Smooth muscle cell (in vitro differentiated cells): ENCODE results near the gene SECISBP2. TPM values are rescaled to one million over a fixed set of nuclear protein-coding genes. Genes with fewer than 3 reads are reported as not detected.

Experiments
- DNase-seq: peaks from one replicate; lab custom pipeline; 2025; ENCODE audit not compliant: unreplicated experiment; lab: John Stamatoyannopoulos, UW
- H2AFZ ChIP-seq: fragments of 200-600 bp; sonication (generic); 2 replicates; pipeline ENCODE4 v1.6.0; 2016; ENCODE audit warnings: antibody characterized with exemption, low read depth, mild to moderate bottlenecking
- H3F3A ChIP-seq: fragments of 200-600 bp; sonication (generic); 2 replicates; pipeline ENCODE4 v1.6.0; 2017; ENCODE audit warnings: antibody characterized with exemption, low read depth
- H3K27ac ChIP-seq: fragments of 200-600 bp; sonication (generic); 2 replicates; pipeline ENCODE4 v1.5.1; 2016; ENCODE audit warnings: low read depth, mild to moderate bottlenecking
- H3K27me3 ChIP-seq: fragments of 200-600 bp; sonication (generic); 2 replicates; pipeline ENCODE4 v1.6.1; 2016; ENCODE audit warnings: low read depth, mild to moderate bottlenecking
- H3K36me3 ChIP-seq: fragments of 200-600 bp; sonication (generic); 2 replicates; pipeline ENCODE4 v1.5.1; 2016; ENCODE audit warnings: low read depth
- H3K4me1 ChIP-seq: fragments of 200-600 bp; sonication (generic); 2 replicates; pipeline ENCODE4 v1.5.1; 2016; ENCODE audit warnings: low read depth
- H3K4me2 ChIP-seq: fragments of 200-600 bp; sonication (generic); 2 replicates; pipeline ENCODE4 v1.6.0; 2016; ENCODE audit warnings: mild to moderate bottlenecking
- H3K4me3 ChIP-seq: fragments of 200-600 bp; sonication (generic); 2 replicates; pipeline ENCODE4 v1.5.1; 2016; ENCODE audit warnings: mild to moderate bottlenecking
- H3K79me2 ChIP-seq: fragments of 200-600 bp; sonication (generic); 2 replicates; pipeline ENCODE4 v1.6.0; 2016; ENCODE audit warnings: low read depth, mild to moderate bottlenecking
- H3K9ac ChIP-seq: fragments of 200-600 bp; sonication (generic); 2 replicates; pipeline ENCODE4 v1.6.0; 2016; ENCODE audit warnings: low read depth
- H3K9me3 ChIP-seq: fragments of 200-600 bp; sonication (generic); replicated peaks from 2 replicates; pipeline ENCODE4 v1.5.1; 2016; ENCODE audit warnings: low read depth
- H4K20me1 ChIP-seq: fragments of 200-600 bp; sonication (generic); 2 replicates; pipeline ENCODE4 v1.6.0; 2016; ENCODE audit warnings: low read depth
- CTCF ChIP-seq: fragments of 200-600 bp; sonication (generic); IDR thresholded peaks from 2 replicates; pipeline ENCODE4 v1.5.1; 2017; ENCODE audit warnings: borderline replicate concordance, mild to moderate bottlenecking, antibody characterized with exemption; ENCODE audit not compliant: insufficient read depth, poor library complexity, severe bottlenecking
- WGBS: methylation state at CpG from one replicate; pipeline ENCODE4 v1.1.7; 2016; ENCODE audit warnings: low lambda C conversion rate; 5-methylcytosine and 5-hydroxymethylcytosine counted together
- polyA plus RNA-seq: library from polyadenylated mRNA; unstranded; fragments of >200 nt; fragmentation: Nextera tagmentation; extraction: Ambion mirVana; gene quantifications from 2 replicates; pipeline ENCODE4 v1.2.1, GENCODE V29; 2016
- total RNA-seq: library from RNA; depleted of rRNA; stranded (reverse); fragments of >200 nt; gene quantifications from 2 replicates; pipeline ENCODE4 v1.2.3, GENCODE V29; 2014

SECISBP2 gene
- total and polyA plus RNA-seq, 2 experiments from 2014 or later = 12.2 to 25.1 TPM

- no peak overlapping the region for H3K4me3 ChIP-seq
- H3K27me3 ChIP-seq = no peaks in the 10 kb centered on the region
- no peak overlapping the region for H3K4me2 ChIP-seq
- no peaks in the 10 kb centered on the region for H3F3A ChIP-seq
- no peaks in the 10 kb centered on the region for H3K9me3 ChIP-seq
- H3K36me3 ChIP-seq = no peaks in the 10 kb centered on the region
- H3K27ac ChIP-seq = no peak overlapping the region
- TF ChIP-seq CTCF = no peak
- H4K20me1 ChIP-seq = no peaks in the 10 kb centered on the region
- no peaks in the 10 kb centered on the region for H3K4me1 ChIP-seq
- H2AFZ ChIP-seq = no peak overlapping the region
- no peak overlapping the region for H3K9ac ChIP-seq
- no peak for DNase-seq
- WGBS = 83% methylated on average over 3 of the region's 3 CpGs
- no peaks in the 10 kb centered on the region for H3K79me2 ChIP-seq
Observed at GRCh38 chr9:89366711-89367110, 48.4 kb downstream of the SECISBP2 start.

- no peak for DNase-seq
- no peaks in the 10 kb centered on the region for H3K9me3 ChIP-seq
- no peak overlapping the region for H3K4me2 ChIP-seq
- no peaks in the 10 kb centered on the region for H3K36me3 ChIP-seq
- H3F3A ChIP-seq = no peaks in the 10 kb centered on the region
- no peak overlapping the region for H2AFZ ChIP-seq
- 95% methylated on average over 4 of the region's 4 CpGs for WGBS
- no peaks in the 10 kb centered on the region for H4K20me1 ChIP-seq
- no peak overlapping the region for H3K4me3 ChIP-seq
- H3K9ac ChIP-seq = no peak overlapping the region
- no peaks in the 10 kb centered on the region for H3K27me3 ChIP-seq
- H3K4me1 ChIP-seq = no peaks in the 10 kb centered on the region
- no peak for TF ChIP-seq CTCF
- H3K79me2 ChIP-seq = no peaks in the 10 kb centered on the region
- H3K27ac ChIP-seq = no peak overlapping the region
Observed at GRCh38 chr9:89367281-89367680, 49.0 kb downstream of the SECISBP2 start.

GRCh38 chr9:89367726-89368437 lies 49.6 kb downstream of the SECISBP2 start:
- no peaks in the 10 kb centered on the region for H3K36me3 ChIP-seq
- WGBS = 94% methylated on average over 14 of the region's 14 CpGs
- no peak for TF ChIP-seq CTCF
- no peak overlapping the region for H3K9ac ChIP-seq
- no peak for DNase-seq
- H3K27me3 ChIP-seq = no peaks in the 10 kb centered on the region
- no peaks in the 10 kb centered on the region for H3K79me2 ChIP-seq
- no peak overlapping the region for H3K4me3 ChIP-seq
- H2AFZ ChIP-seq = no peak overlapping the region
- no peaks in the 10 kb centered on the region for H3F3A ChIP-seq
- H3K4me1 ChIP-seq = no peaks in the 10 kb centered on the region
- no peaks in the 10 kb centered on the region for H3K9me3 ChIP-seq
- no peaks in the 10 kb centered on the region for H4K20me1 ChIP-seq
- no peak overlapping the region for H3K27ac ChIP-seq
- H3K4me2 ChIP-seq = no peak overlapping the region

- H3K4me3 ChIP-seq = no peak overlapping the region
- H3K79me2 ChIP-seq = no peaks in the 10 kb centered on the region
- no peak overlapping the region for H2AFZ ChIP-seq
- H3K27me3 ChIP-seq = no peaks in the 10 kb centered on the region
- H3K9me3 ChIP-seq = no peaks in the 10 kb centered on the region
- no peaks in the 10 kb centered on the region for H4K20me1 ChIP-seq
- H3K9ac ChIP-seq = no peak overlapping the region
- H3K4me2 ChIP-seq = no peak overlapping the region
- TF ChIP-seq CTCF = no peak
- H3K27ac ChIP-seq = no peak overlapping the region
- WGBS = 90% methylated on average over 7 of the region's 7 CpGs
- no peaks in the 10 kb centered on the region for H3F3A ChIP-seq
- no peaks in the 10 kb centered on the region for H3K36me3 ChIP-seq
- H3K4me1 ChIP-seq = no peaks in the 10 kb centered on the region
- no peak for DNase-seq
Observed at GRCh38 chr9:89368550-89368949, 50.2 kb downstream of the SECISBP2 start.
